ENCODE measurements around the gene PHF20. TPM values are rescaled to one million over a fixed set of nuclear protein-coding genes. Genes with fewer than 3 reads are reported as not detected.

The PHF20 gene
- total and polyA plus RNA-seq, 2 donors (not counting 3 experiments of a cell fraction or from before 2014, with no cell fraction given): 25.0 to 45.8 TPM

- ChIA-PET POLR2A (interaction anchor here (0.7 to 1.6 kb wide), 3 partner anchors 51 to 217 kb away, joined by 3 to 8 read pairs (median 4); no protein-coding TSS in a partner anchor), CTCF (interaction anchor here (0.6 to 15.4 kb wide), 54 partner anchors 11 to 1374 kb away, joined by 3 to 1267 read pairs (median 5); partner anchors contain the start of genes CNBD2 and SCAND1)
- peak; percentile 71 for DNase-seq (ENCODE audit: low read depth, low spot score)
- FAIRE-seq: peak; percentile 93
- Histone ChIP-seq H3K27ac (ENCODE audit: insufficient read depth, low read depth, low read length) (no peak overlapping the region), H3K79me2 (ENCODE audit: control insufficient read depth, insufficient read depth, low read length) (no peaks in the 10 kb centered on the region), H2AFZ (ENCODE audit: low read depth, low read length) (no peak overlapping the region), H3K36me3 (ENCODE audit: control insufficient read depth in 2 of 2, extremely low read depth in 1 of 2, insufficient read depth in 2 of 2, low read length in 2 of 2) (no peaks in the 10 kb centered on the region), H3K9ac (replicated peaks; ENCODE audit: extremely low read depth, insufficient read depth, low read length) (no peak overlapping the region), H3K9me1 (replicated peaks; ENCODE audit: control insufficient read depth, extremely low read depth, insufficient read depth, low read length) (no peaks in the 10 kb centered on the region), H4K20me1 (replicated peaks; ENCODE audit: control insufficient read depth, extremely low read depth, insufficient read depth, low read length) (no peaks in the 10 kb centered on the region), H3K4me2 (ENCODE audit: insufficient read depth, low read length) (no peak overlapping the region), H3K4me1 (ENCODE audit: control insufficient read depth, extremely low read depth, insufficient read depth, low read length) (no peaks in the 10 kb centered on the region), H3K27me3 (ENCODE audit: control insufficient read depth in 2 of 2, insufficient read depth in 2 of 2, low read length in 2 of 2) (peaks cover 8 to 10% of the 10 kb centered on the region in 2 experiments), H3K9me3 (replicated peaks; ENCODE audit: control insufficient read depth, insufficient read depth, low read length) (no peaks in the 10 kb centered on the region), H3K4me3 (replicated peaks in 1 of 3; ENCODE audit: insufficient read depth in 1 of 3, low read depth in 1 of 3, low read length in 3 of 3) (no peak overlapping the region)
- intact Hi-C loops (cut with micrococcal nuclease) (loop anchor here (1.0 kb wide), 1 partner anchor 206 kb away; no protein-coding TSS in a partner anchor), dilution Hi-C loops (cut with MboI; ENCODE audit: extremely low pct_ligation_motif_present, low sequenced_read_pairs) (no loop called here)
- TF ChIP-seq JUN (IDR thresholded peaks at IDR 0.05; ENCODE audit: borderline replicate concordance, insufficient read depth, insufficient read length, low read depth): no peak
- TF ChIP-seq POLR2AphosphoS5 (IDR thresholded peaks at IDR 0.05; ENCODE audit: insufficient read depth, low read depth, low read length): no peak
- peak; percentile 83 to 84 for TF ChIP-seq CTCF (IDR thresholded peaks at IDR 0.05; ENCODE audit: extremely low read depth in 1 of 2, insufficient read depth in 1 of 2, low read depth in 1 of 2, low read length in 2 of 2)
- no TSS peak for BruUV-seq (replicated peaks)
These were observed 221.0 kb downstream of the PHF20 start for GRCh38 chr20:35992713-35993335.

- Histone ChIP-seq H4K20me1 (replicated peaks; ENCODE audit: control insufficient read depth, extremely low read depth, insufficient read depth, low read length) (no peaks in the 10 kb centered on the region), H3K4me2 (ENCODE audit: insufficient read depth, low read length) (no peak overlapping the region), H2AFZ (ENCODE audit: low read depth, low read length) (no peak overlapping the region), H3K79me2 (ENCODE audit: control insufficient read depth, insufficient read depth, low read length) (no peaks in the 10 kb centered on the region), H3K36me3 (ENCODE audit: control insufficient read depth in 2 of 2, extremely low read depth in 1 of 2, insufficient read depth in 2 of 2, low read length in 2 of 2) (no peaks in the 10 kb centered on the region), H3K27me3 (ENCODE audit: control insufficient read depth in 2 of 2, insufficient read depth in 2 of 2, low read length in 2 of 2) (peaks cover 0 to under 1% of the 10 kb centered on the region in 2 experiments), H3K9me1 (replicated peaks; ENCODE audit: control insufficient read depth, extremely low read depth, insufficient read depth, low read length) (no peaks in the 10 kb centered on the region), H3K4me1 (ENCODE audit: control insufficient read depth, extremely low read depth, insufficient read depth, low read length) (no peaks in the 10 kb centered on the region), H3K4me3 (replicated peaks in 1 of 3; ENCODE audit: insufficient read depth in 1 of 3, low read depth in 1 of 3, low read length in 3 of 3) (no peak overlapping the region), H3K9me3 (replicated peaks; ENCODE audit: control insufficient read depth, insufficient read depth, low read length) (no peaks in the 10 kb centered on the region), H3K9ac (replicated peaks; ENCODE audit: extremely low read depth, insufficient read depth, low read length) (no peak overlapping the region), H3K27ac (ENCODE audit: insufficient read depth, low read depth, low read length) (no peak overlapping the region)
- CTCF ChIA-PET: interaction anchor here (0.7 to 15.4 kb wide), 43 partner anchors 9 to 445 kb away, joined by 3 to 1267 read pairs (median 5); partner anchors contain the start of genes RBM39 and SCAND1
- intact Hi-C loops (cut with micrococcal nuclease) (loop anchor here (1.0 to 5.0 kb wide), 3 partner anchors 56 to 143 kb away; no protein-coding TSS in a partner anchor), dilution Hi-C loops (cut with MboI; ENCODE audit: extremely low pct_ligation_motif_present, low sequenced_read_pairs) (no loop called here)
- peak; percentile 85 for DNase-seq (ENCODE audit: low read depth, low spot score)
- POLR2A ChIA-PET: no interaction called here
- FAIRE-seq: peak; percentile 74
- no TSS peak for BruUV-seq (replicated peaks)
- no peak for TF ChIP-seq POLR2A (IDR thresholded peaks at IDR 0.05; ENCODE audit: low read depth, low read length)
- TF ChIP-seq GATA2 (IDR thresholded peaks at IDR 0.05; ENCODE audit: insufficient read depth, insufficient read length, low read depth, low read length): no peak
- TF ChIP-seq CTCF (IDR thresholded peaks at IDR 0.05; ENCODE audit: extremely low read depth in 1 of 2, insufficient read depth in 1 of 2, low read depth in 1 of 2, low read length in 2 of 2): peak; percentile 89 to 93
These were observed 223.2 kb downstream of the PHF20 start for GRCh38 chr20:35994994-35995453.
